ENCODE data around the gene INPP4B.
A peak's percentile ranks its signal among the peaks of the same experiment; 100 is the strongest.
"Not testable (repeated sequence)": the region's sequence is repeated elsewhere in the genome, so short reads cannot be mapped to it uniquely, and the experiment has no call there.

The INPP4B gene

GRCh38 chr4:142663828-142664227, 182.3 kb downstream of the INPP4B start:
- DNase-seq: no peak

GRCh38 chr4:142660728-142661127, 185.4 kb downstream of the INPP4B start:
- no peak for DNase-seq

- no peak for DNase-seq
Measured at GRCh38 chr4:142656178-142656577, 189.9 kb downstream of the INPP4B start.

GRCh38 chr4:142648378-142648777, 197.7 kb downstream of the INPP4B start:
- no peak for DNase-seq

- DNase-seq: no peak
Measured at GRCh38 chr4:142645475-142646108, 200.5 kb downstream of the INPP4B start.

GRCh38 chr4:142644628-142645027, 201.5 kb downstream of the INPP4B start:
- not testable (repeated sequence) for DNase-seq

- no peak for DNase-seq
Measured at GRCh38 chr4:142637614-142638013, 208.5 kb downstream of the INPP4B start.

- no peak for DNase-seq
Measured at GRCh38 chr4:142631836-142632235, 214.3 kb downstream of the INPP4B start.

GRCh38 chr4:142615324-142615665, 230.8 kb downstream of the INPP4B start:
- DNase-seq: peak; percentile 37

GRCh38 chr4:142614621-142615323, 231.3 kb downstream of the INPP4B start:
- peak; percentile 0 for DNase-seq

- no peak for DNase-seq
Measured at GRCh38 chr4:142607976-142608375, 238.1 kb downstream of the INPP4B start.

GRCh38 chr4:142600952-142601351, 245.1 kb downstream of the INPP4B start:
- DNase-seq: no peak

- DNase-seq: no peak
Measured at GRCh38 chr4:142598132-142598531, 248.0 kb downstream of the INPP4B start.

GRCh38 chr4:142596595-142596994, 249.5 kb downstream of the INPP4B start:
- DNase-seq: no peak

- no peak for DNase-seq
Measured at GRCh38 chr4:142596121-142596520, 250.0 kb downstream of the INPP4B start.

GRCh38 chr4:142595222-142595871, 250.8 kb downstream of the INPP4B start:
- no peak for DNase-seq

- no peak for DNase-seq
Measured at GRCh38 chr4:142585411-142585810, 260.7 kb downstream of the INPP4B start.

GRCh38 chr4:142583708-142584107, 262.4 kb downstream of the INPP4B start:
- no peak for DNase-seq

- no peak for DNase-seq
Measured at GRCh38 chr4:142582340-142582739, 263.8 kb downstream of the INPP4B start.

- DNase-seq: no peak
Measured at GRCh38 chr4:142581881-142582280, 264.2 kb downstream of the INPP4B start.

GRCh38 chr4:142579443-142579842, 266.7 kb downstream of the INPP4B start:
- DNase-seq: no peak

- no peak for DNase-seq
Measured at GRCh38 chr4:142574306-142574705, 271.8 kb downstream of the INPP4B start.

- no peak for DNase-seq
Measured at GRCh38 chr4:142572071-142572470, 274.0 kb downstream of the INPP4B start.
